ENCODE data around the gene CCDC122. TPM values are rescaled to one million over a fixed set of nuclear protein-coding genes. Genes with fewer than 3 reads are reported as not detected.

CCDC122 gene
- total and polyA plus RNA-seq, 10 of the 15 experiments (the other 5 are each of a cell fraction or from before 2014, with no cell fraction given) = 1.0 to 4.5 (median 2.9) TPM; not detected in 1

DNA sequence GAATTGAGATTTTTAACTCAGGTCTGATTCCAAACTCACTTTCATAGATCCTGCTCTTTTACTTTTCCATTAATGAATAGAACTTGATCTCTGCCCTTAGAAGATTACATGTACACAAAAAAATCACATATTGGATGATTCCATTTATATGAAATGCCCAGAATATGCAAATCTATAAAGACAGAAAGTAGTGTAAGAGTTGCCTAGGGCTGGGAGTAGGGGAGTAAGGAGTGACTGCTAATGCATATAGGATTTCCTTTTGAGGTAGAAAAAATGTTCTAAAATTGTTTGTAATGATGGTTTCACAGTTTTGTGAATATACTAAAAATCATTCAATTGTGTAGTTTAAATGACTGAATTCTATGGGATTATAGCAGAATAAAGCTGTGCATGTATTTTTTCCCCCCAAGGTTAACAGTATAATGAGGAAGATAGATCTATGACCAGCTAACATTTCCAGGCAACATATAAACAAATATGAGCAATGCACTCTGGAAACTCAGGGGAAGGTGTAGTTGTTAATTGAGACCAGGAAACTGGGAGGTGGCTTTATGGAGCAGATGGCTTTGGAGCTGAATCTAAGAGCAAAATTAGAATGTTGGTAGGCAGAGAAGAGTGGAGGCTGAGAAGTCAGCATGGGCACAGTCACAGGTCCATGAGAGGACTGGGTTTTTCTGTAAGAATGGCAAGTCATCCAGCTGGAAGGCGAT, 41.6 kb upstream of the CCDC122 start:
- 81% methylated on average over 1 of the region's 1 CpG for WGBS (ENCODE audit: insufficient coverage, insufficient replicate concordance, low lambda C conversion rate, missing lambda C conversion rate)
- Histone ChIP-seq H3K4me1 (ENCODE audit: control insufficient read depth, insufficient read depth, low read length) (peaks cover 5% of the 10 kb centered on the region; the same call in 1 of the 2 replicates), H3K79me2 (ENCODE audit: control insufficient read depth, insufficient read depth, low read length) (no peaks in the 10 kb centered on the region), H3K27me3 (replicated peaks in 1 of 2; ENCODE audit: control insufficient read depth in 2 of 2, insufficient read depth in 2 of 2, low read length in 1 of 2) (peaks cover 0 to 3% of the 10 kb centered on the region in 2 experiments; a peak in 1 of 4 replicates), H3K9me3 (replicated peaks; ENCODE audit: control insufficient read depth, insufficient read depth, low read length) (no peaks in the 10 kb centered on the region), H3K4me2 (ENCODE audit: control insufficient read depth, insufficient read depth) (no peak overlapping the region), H3K27ac (ENCODE audit: control insufficient read depth, insufficient read depth) (no peak overlapping the region), H3K4me3 (no peak overlapping the region), H3K9ac (ENCODE audit: control insufficient read depth, insufficient read depth, low read length) (no peak overlapping the region), H4K20me1 (ENCODE audit: control insufficient read depth, insufficient read depth) (no peaks in the 10 kb centered on the region), H3K36me3 (ENCODE audit: control insufficient read depth in 2 of 2, insufficient read depth in 2 of 2, low read length in 1 of 2) (no peaks in the 10 kb centered on the region), H2AFZ (ENCODE audit: control insufficient read depth, low read depth, low read length) (no peak overlapping the region)
- SMC1A ChIA-PET (ENCODE audit: uncharacterized antibody, unreplicated experiment) = no interaction called here
- TF ChIP-seq SPI1 (IDR thresholded peaks at IDR 0.05; ENCODE audit: borderline replicate concordance, insufficient read depth, low read depth, low read length) (no peak), YY1 (IDR thresholded peaks at IDR 0.05; ENCODE audit: low read depth, low read length) (no peak), RBBP5 (conservative IDR thresholded peaks at IDR 0.05) (no peak), EZH2 (IDR thresholded peaks at IDR 0.05; ENCODE audit: borderline replicate concordance, control insufficient read depth, low read depth, low read length) (no peak), TCF12 (IDR thresholded peaks at IDR 0.05; ENCODE audit: low read depth, low read length) (no peak), FOXK2 (IDR thresholded peaks at IDR 0.05) (no peak), IKZF1 (conservative IDR thresholded peaks at IDR 0.05) (no peak), BACH1 (IDR thresholded peaks at IDR 0.05; ENCODE audit: borderline replicate concordance) (no peak), ETV6 (conservative IDR thresholded peaks at IDR 0.05 in 1 of 2, IDR thresholded peaks at IDR 0.05 in 1 of 2; ENCODE audit: borderline replicate concordance in 1 of 2, low read depth in 1 of 2) (no peak)
- TF ChIP-seq, protein P1, sequence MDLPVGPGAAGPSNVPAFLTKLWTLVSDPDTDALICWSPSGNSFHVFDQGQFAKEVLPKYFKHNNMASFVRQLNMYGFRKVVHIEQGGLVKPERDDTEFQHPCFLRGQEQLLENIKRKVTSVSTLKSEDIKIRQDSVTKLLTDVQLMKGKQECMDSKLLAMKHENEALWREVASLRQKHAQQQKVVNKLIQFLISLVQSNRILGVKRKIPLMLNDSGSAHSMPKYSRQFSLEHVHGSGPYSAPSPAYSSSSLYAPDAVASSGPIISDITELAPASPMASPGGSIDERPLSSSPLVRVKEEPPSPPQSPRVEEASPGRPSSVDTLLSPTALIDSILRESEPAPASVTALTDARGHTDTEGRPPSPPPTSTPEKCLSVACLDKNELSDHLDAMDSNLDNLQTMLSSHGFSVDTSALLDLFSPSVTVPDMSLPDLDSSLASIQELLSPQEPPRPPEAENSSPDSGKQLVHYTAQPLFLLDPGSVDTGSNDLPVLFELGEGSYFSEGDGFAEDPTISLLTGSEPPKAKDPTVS (IDR thresholded peaks at IDR 0.05; ENCODE audit: low read depth, low read length) = no peak
- TF ChIP-seq, protein P2, sequence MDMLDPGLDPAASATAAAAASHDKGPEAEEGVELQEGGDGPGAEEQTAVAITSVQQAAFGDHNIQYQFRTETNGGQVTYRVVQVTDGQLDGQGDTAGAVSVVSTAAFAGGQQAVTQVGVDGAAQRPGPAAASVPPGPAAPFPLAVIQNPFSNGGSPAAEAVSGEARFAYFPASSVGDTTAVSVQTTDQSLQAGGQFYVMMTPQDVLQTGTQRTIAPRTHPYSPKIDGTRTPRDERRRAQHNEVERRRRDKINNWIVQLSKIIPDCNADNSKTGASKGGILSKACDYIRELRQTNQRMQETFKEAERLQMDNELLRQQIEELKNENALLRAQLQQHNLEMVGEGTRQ (IDR thresholded peaks at IDR 0.05; ENCODE audit: borderline replicate concordance, low read depth, low read length) = no peak
- TF ChIP-seq, protein P3, sequence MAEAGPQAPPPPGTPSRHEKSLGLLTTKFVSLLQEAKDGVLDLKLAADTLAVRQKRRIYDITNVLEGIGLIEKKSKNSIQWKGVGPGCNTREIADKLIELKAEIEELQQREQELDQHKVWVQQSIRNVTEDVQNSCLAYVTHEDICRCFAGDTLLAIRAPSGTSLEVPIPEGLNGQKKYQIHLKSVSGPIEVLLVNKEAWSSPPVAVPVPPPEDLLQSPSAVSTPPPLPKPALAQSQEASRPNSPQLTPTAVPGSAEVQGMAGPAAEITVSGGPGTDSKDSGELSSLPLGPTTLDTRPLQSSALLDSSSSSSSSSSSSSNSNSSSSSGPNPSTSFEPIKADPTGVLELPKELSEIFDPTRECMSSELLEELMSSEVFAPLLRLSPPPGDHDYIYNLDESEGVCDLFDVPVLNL (IDR thresholded peaks at IDR 0.05; ENCODE audit: low read depth, low read length) = no peak
- in situ Hi-C loops (cut with MboI) (no loop called here), intact Hi-C loops (cut with micrococcal nuclease; ENCODE audit: unreplicated experiment) (no loop called here)
- FAIRE-seq (no peak), ATAC-seq (no peak), DNase-seq (ENCODE audit: low read depth, low spot score) (no peak)
- no TSS peak for BruUV-seq (replicated peaks)
- POLR2A ChIA-PET = no interaction called here
- RAD21 ChIA-PET (ENCODE audit: unreplicated experiment) = no interaction called here
- CTCF ChIA-PET = no interaction called here
